ENCODE measurements around the gene BORCS5.
"Not testable (repeated sequence)": the region's sequence is repeated elsewhere in the genome, so short reads cannot be mapped to it uniquely, and the experiment has no call there.

Gene BORCS5

GRCh38 chr12:12356896-12357718, at the start of gene BORCS5:
Gene BORCS5, plus strand, starts transcription at chr12:12357078. Its CDS starts 374 bp downstream, at chr12:12357452.
- peak; percentile 97 for DNase-seq (ENCODE audit: low spot score)

DNA sequence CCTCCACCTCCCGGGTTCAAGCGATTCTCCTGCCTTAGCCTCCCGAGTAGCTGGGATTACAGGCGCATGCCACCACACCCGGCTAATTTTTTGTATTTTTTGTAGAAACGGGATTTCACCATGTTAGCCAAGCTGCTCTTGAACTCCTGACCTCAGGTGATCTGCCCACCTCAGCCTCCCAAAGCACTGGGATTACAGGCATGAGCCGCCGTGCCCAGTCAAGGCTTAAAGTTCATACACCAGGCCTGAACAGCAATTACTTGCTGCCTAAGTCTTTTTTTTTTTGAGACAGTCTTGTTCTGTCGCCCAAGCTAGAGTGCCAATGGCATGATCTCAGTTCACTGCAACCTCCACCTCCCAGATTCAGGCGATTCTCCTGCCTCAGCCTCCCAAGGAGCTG, 46.2 kb upstream of the BORCS5 start:
- not testable (repeated sequence) for DNase-seq (ENCODE audit: low spot score)

DNA sequence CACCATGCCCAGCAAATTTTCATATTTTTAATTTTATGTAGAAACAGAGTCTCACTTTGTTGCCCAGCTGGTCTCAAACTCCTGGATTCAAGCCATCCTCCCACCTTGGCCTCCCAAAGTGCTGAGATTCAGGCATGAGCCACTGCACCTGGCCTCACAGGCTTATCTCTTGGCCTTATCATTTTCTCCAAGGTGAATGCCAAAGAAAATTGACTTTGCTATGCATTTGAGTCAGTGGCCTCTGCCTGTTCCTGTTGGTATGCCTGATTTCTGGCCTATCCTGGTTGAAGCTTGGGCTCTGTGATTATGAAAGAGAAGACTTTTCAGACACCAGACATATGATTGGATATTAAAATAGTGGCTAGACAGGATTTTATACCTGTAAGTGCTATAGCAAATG, 41.0 kb upstream of the BORCS5 start:
- DNase-seq (ENCODE audit: low spot score) = no peak

DNA sequence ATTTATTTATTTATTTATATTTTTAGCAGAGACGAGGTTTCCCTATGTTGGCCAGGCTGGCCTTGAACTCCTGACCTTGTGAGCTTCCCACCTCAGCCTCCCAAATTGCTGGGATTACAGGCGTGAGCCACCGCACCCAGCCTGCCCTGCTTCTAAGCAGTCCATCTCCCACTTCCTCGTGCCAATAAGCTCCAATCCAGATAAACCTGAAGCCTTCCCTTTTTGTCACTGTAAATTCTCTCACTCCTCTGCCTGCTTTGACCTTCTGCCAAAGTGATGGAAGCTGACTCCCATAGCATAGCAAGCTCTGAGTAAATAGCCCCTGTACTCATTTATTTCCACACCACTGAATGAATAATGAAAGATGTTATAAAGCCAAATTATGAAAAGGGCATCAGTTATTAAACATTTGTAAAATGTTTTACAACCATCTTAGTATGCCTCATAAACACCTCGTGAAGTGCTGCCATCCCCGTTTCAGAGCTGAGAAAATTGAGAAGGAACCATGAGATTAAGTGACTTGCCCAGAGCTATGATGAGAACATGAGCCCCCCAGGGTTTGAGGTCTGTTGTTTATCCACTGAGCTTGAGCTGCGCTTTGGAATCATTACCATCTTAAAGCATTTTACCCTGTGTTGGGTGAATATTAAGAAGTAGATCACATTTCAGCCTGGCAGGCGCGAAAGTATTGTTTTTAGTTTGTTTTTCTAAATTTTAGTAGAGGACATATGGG, 37.3 kb upstream of the BORCS5 start:
- no peak for DNase-seq (ENCODE audit: low spot score)

- DNase-seq (ENCODE audit: low spot score) = no peak
These were observed 33.8 kb upstream of the BORCS5 start for GRCh38 chr12:12323118-12323517.

DNA sequence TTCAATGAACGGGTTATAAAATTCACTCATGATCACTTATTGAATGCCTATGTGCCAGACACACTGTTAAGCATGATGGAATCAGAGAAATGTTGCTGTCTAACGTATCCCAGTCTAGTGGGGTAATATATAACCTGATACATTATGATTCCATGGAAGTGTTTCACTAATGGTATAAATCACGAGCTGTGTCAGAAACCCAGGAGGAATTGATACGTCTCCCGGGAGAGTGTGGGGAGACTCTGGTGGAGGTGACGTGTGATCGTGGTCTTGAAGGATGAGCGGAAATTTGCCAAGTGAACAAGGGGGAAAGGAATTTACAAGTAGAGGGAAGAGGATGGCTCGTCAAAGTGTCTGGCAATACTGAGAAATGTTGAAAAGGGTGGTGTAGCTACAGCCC, 33.3 kb upstream of the BORCS5 start:
- no peak for DNase-seq (ENCODE audit: low spot score)

- DNase-seq (ENCODE audit: low spot score) = no peak
These were observed 30.6 kb upstream of the BORCS5 start for GRCh38 chr12:12326262-12326661.

GRCh38 chr12:12327802-12328201, 29.1 kb upstream of the BORCS5 start:
- peak; percentile 83 for DNase-seq (ENCODE audit: low spot score)

DNA sequence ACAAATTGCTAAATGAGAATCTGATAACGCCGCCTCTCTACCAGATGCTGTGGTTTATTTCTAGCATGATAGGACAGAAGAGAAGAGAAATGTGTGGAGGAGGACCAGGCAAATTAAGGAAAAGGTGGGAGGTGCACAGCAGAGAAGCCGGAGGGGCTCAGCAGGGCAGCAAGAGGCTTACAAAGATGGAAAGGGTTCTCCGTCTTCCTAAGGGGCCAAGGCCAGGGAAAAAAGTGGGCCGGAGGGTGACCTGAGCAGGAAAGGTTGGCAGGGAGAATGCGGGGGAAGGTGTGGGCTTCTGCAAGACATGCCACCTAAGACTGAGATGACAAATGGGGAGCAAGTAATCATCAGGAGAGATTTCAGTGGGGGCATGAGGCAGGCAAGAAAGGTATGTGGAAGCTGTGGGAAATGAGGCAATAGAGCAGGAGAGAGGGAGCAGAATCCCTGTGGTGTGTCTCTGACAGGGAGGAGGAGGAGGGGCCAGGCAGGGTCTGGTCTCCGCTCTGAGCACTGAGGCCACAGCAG, 25.6 kb upstream of the BORCS5 start:
- no peak for DNase-seq (ENCODE audit: low spot score)

GRCh38 chr12:12331896-12332295, 25.0 kb upstream of the BORCS5 start:
- no peak for DNase-seq (ENCODE audit: low spot score)

DNA sequence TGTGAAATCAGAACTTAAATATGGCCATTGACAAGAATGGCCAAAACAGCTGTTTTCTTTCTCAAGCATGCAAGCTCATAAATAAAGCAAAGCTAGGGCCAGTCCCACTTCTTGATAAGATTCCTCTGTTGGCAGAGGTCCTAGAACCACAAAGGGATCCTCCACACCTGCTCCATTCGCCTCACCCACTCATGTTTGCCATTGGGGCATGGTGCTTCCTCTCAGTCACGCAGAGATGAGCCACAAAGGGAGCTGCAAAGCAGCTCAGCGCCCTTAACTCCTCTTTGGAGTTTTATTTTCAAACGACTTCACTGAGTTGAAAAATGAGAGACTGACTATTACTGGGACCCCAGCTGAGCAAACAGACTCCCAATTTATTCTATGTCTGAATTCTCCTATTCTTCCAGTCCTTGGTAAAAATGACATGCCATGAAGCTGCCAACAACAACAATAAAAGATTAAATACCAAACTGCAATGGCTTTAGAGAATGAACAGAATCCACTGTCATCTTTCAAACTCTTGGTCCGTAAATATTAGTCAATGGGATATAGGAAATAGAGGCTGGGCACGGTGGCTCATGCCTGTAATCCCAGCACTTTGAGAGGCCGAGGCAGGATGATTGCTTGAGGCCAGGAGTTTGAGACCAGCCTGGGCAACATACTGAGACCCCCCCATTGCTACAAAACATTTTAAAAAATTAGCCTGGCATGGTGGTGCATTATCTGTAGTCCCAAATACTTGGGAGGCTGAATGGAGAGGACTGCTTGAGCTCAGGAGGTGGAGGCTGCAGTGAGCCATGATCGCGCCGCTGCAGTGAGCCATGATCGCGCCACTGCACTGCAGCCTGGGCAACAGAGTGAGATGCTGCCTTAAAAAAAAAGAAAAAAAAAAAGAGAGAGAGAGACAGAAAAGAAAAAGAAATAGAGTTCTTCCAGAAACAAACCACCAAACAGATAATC, 23.2 kb upstream of the BORCS5 start:
- no peak for DNase-seq (ENCODE audit: low spot score)

DNA sequence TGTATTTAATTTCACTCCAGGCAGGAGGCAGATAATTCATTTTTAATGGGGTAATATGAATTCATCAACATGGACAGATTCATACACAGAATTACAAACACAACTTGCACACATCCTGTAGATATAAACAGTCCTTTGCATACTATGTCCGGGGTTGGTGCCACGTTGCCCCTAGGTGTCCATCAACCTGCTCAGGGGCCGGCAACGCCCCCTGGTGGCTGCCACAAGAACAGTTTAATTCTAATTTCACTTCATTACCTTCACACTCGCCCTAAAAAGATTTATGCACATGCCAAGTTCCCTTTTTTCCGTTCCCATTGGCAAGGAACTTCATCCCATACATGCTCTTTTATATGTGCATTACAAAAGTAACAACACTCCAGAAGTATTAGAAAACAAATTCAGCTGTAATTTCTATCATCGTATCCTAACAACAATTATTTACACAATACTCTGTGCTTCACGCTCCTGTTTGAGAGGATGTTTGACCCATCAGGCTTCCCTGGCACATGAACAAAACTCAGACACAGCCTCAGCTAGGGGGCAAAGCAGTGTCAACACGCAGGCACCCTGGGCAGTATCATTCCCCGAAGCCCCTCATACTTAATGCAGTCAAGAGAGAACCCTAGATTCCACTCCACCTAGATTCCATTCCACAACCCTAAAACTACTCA, 22.4 kb upstream of the BORCS5 start:
- peak; percentile 78 for DNase-seq (ENCODE audit: low spot score)

- no peak for DNase-seq (ENCODE audit: low spot score)
These were observed 20.8 kb upstream of the BORCS5 start for GRCh38 chr12:12336049-12336411.

DNA sequence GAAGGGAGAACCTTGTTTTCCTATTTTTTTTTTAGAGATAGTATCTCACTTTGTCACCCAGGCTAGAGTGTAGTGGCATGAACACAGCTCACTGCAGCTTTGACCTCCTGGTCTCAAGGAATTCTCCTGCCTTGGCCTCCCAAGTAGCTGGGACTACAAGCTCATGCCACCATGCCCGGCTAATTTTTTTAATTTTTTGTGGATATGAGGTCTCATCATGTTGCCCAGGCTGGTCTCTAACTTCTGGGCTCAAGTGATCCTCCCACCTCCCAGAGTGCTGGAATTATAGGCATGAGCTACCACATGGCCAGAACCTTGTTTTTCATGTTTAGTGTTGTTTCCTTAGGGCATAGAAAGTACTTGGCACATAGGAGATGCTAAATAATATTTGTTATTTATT, 20.4 kb upstream of the BORCS5 start:
- DNase-seq (ENCODE audit: low spot score) = no peak

DNA sequence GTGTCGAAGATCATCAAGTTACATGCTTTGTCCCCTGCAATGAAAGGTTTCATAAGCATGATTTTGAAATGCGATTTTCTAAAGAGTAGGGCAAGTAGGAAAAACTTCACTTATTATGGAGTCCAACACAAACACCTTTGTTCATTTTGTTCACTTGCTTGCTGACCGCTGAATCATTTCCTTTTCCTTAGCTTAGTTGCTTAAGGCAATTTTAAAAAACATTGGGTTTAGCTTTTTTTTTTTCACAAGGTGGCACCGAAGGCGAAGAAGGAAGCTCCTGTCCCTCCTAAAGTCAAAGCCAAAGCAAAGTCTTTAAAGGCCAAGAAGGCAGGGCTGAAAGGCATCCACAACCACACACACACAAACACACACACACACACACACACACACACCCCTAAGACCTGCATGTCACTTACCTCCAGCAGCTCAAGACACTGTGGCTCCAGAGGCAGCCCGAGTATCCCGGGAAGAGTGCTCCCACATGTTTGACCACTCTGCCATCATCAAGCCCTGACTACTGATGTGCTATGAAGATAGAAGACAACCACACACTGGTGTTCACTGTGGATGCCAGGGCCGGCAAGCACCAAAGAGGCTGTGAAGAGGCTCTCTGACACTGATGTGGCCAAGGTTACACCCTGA, 18.2 kb upstream of the BORCS5 start:
- DNase-seq (ENCODE audit: low spot score) = no peak

- DNase-seq (ENCODE audit: low spot score) = peak; percentile 78
These were observed 6.9 kb upstream of the BORCS5 start, which contains the start of gene MANSC1 for GRCh38 chr12:12349711-12350665. Gene MANSC1, minus strand, starts transcription at chr12:12350242. Its CDS starts 6,928 bp downstream, at chr12:12343314.

GRCh38 chr12:12350868-12351463, 5.9 kb upstream of the BORCS5 start:
- DNase-seq (ENCODE audit: low spot score) = no peak

- not testable (repeated sequence) for DNase-seq (ENCODE audit: low spot score)
These were observed 5.3 kb upstream of the BORCS5 start for GRCh38 chr12:12351468-12352185.

DNA sequence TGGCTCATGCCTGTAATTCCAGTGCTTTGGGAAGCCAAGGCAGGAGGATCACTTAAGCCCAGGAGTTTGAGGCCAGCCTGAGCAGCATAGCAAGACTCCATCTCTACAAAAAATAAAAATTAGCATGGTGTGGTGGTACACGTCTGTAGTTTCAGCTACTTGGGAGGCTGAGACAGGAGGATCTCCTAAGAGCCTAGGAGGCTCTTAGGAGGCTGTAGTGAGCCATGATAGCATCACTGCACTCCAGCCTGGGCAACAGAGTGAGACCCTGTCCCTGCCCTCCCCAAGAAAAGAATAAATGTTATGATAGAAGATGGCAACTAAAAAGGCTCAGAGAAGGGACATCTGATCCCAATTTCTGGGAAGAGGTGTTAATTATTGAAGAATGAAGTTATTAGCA, 3.6 kb upstream of the BORCS5 start:
- no peak for DNase-seq (ENCODE audit: low spot score)

Data from RKO (cell line).